IMR-90 (cell line): ENCODE results near the gene LRRC70. TPM values are rescaled to one million over a fixed set of nuclear protein-coding genes. Genes with fewer than 3 reads are reported as not detected.

Experiments used
- ATAC-seq: fragments of 200-7000 bp; cut with Tn5 transposase; 2 replicates; pipeline ENCODE4 v1.9.1; 2020; ENCODE audit warnings: low read depth, mild to moderate bottlenecking, moderate library complexity
- BruUV-seq: library from RNA; stranded (reverse); fragments of 400-500 nt; replicated peaks from 2 replicates; lab custom pipeline; 2021; lab: Mats Ljungman, UMichigan
- CTCF ChIA-PET: fragments of 300-600 bp; formaldehyde crosslinking; extraction: SDS; loops from one replicate; lab custom pipeline; 2021; ENCODE audit warnings: antibody characterized with exemption; lab: Yijun Ruan, JAX
- POLR2A ChIA-PET: fragments of 300-600 bp; sonication (Branson Sonifier 250); formaldehyde crosslinking; loops from one replicate; lab custom pipeline; 2022; ENCODE audit warnings: antibody characterized with exemption; ENCODE audit not compliant: unreplicated experiment; lab: Charles Lee
- DNase-seq: peaks from one replicate; pipeline ENCODE4 v3.0.0; 2013
- H2AFZ ChIP-seq: replicated peaks from 2 replicates; pipeline ENCODE3; 2013; ENCODE audit warnings: low read length, mild to moderate bottlenecking; ENCODE audit not compliant: poor library complexity
- H2AK5ac ChIP-seq: 2 replicates; pipeline ENCODE4 v1.6.1; 2013; ENCODE audit warnings: low read depth, low read length, inconsistent platforms
- H2AK9ac ChIP-seq: replicated peaks from 2 replicates; pipeline ENCODE3; 2013; ENCODE audit warnings: mild to moderate bottlenecking, low read depth, low read length, moderate library complexity; ENCODE audit not compliant: poor library complexity
- H2BK120ac ChIP-seq: 2 replicates; pipeline ENCODE4 v1.6.1; 2013; ENCODE audit warnings: low read depth, low read length, inconsistent platforms
- H2BK15ac ChIP-seq: 3 replicates; pipeline ENCODE4 v1.6.1; 2013; ENCODE audit warnings: low read depth, low read length, inconsistent platforms
- H2BK20ac ChIP-seq: 2 replicates; pipeline ENCODE4 v1.6.1; 2013; ENCODE audit warnings: low read depth, mild to moderate bottlenecking, inconsistent platforms, low read length, moderate library complexity
- H2BK5ac ChIP-seq: 2 replicates; pipeline ENCODE4 v1.6.1; 2013; ENCODE audit warnings: mild to moderate bottlenecking, low read depth, low read length, inconsistent platforms; ENCODE audit not compliant: poor library complexity, severe bottlenecking
- H3K14ac ChIP-seq: replicated peaks from 2 replicates; pipeline ENCODE4 v1.6.1; 2013; ENCODE audit warnings: low read depth, low read length, inconsistent platforms
- H3K18ac ChIP-seq: 2 replicates; pipeline ENCODE4 v1.6.1; 2013; ENCODE audit warnings: low read depth, low read length, control low read depth
- H3K23ac ChIP-seq: 2 replicates; pipeline ENCODE4 v1.6.1; 2013; ENCODE audit warnings: low read depth, low read length, inconsistent platforms
- H3K27ac ChIP-seq: 2 replicates; pipeline ENCODE4 v1.5.1; 2013; ENCODE audit warnings: mild to moderate bottlenecking, control low read depth, low read length; ENCODE audit not compliant: insufficient read depth
- H3K27me3 ChIP-seq: 2 replicates; pipeline ENCODE4 v1.6.1; 2013; ENCODE audit warnings: low read length; ENCODE audit not compliant: control insufficient read depth, insufficient read depth
- H3K36me3 ChIP-seq: 2 replicates; pipeline ENCODE4 v1.6.1; 2013; ENCODE audit warnings: low read length, mixed read lengths; ENCODE audit not compliant: control insufficient read depth, insufficient read depth
- H3K4ac ChIP-seq: 2 replicates; pipeline ENCODE4 v1.6.1; 2013; ENCODE audit warnings: low read depth, low read length, inconsistent platforms
- H3K4me1 ChIP-seq: 2 replicates; pipeline ENCODE4 v1.6.1; 2013; ENCODE audit warnings: low read length, mixed read lengths; ENCODE audit not compliant: control insufficient read depth, insufficient read depth
- H3K4me2 ChIP-seq: 2 replicates; pipeline ENCODE4 v1.6.1; 2013; ENCODE audit warnings: low read depth, mild to moderate bottlenecking, control low read depth, low read length, moderate library complexity
- H3K4me3 ChIP-seq: 2 replicates; pipeline ENCODE4 v1.5.1; 2013; ENCODE audit warnings: low read depth, mild to moderate bottlenecking, control low read depth, low read length, moderate library complexity; ENCODE audit not compliant: insufficient read depth
- H3K56ac ChIP-seq: 2 replicates; pipeline ENCODE4 v1.6.1; 2013; ENCODE audit warnings: low read length, inconsistent platforms; ENCODE audit not compliant: insufficient read depth; ENCODE audit errors: extremely low read depth
- H3K79me1 ChIP-seq, 2 experiments: 2 replicates each; pipeline ENCODE4 v1.6.1; 2013; ENCODE audit warnings: low read length in 2 of 2, inconsistent platforms in 1 of 2, low read depth in 1 of 2
- H3K9ac ChIP-seq: 2 replicates; pipeline ENCODE4 v1.6.1; 2013; ENCODE audit warnings: low read depth, low read length, control low read depth
- H3K9me1 ChIP-seq: 2 replicates; pipeline ENCODE4 v1.6.1; 2013; ENCODE audit warnings: low read length, inconsistent platforms; ENCODE audit not compliant: insufficient read depth
- H3K9me3 ChIP-seq: 2 replicates; pipeline ENCODE4 v1.6.1; 2013; ENCODE audit warnings: low read length; ENCODE audit not compliant: control insufficient read depth, insufficient read depth
- H4K20me1 ChIP-seq: 2 replicates; pipeline ENCODE4 v1.6.1; 2013; ENCODE audit warnings: low read length, inconsistent platforms; ENCODE audit not compliant: insufficient read depth
- H4K5ac ChIP-seq: 2 replicates; pipeline ENCODE4 v1.6.1; 2013; ENCODE audit warnings: mild to moderate bottlenecking, low read depth, low read length, control low read depth
- H4K8ac ChIP-seq, 2 experiments: 2 replicates each; pipeline ENCODE4 v1.6.1; 2013; ENCODE audit warnings: low read depth in 2 of 2, low read length in 2 of 2, control low read depth in 1 of 2, inconsistent platforms in 1 of 2
- H4K91ac ChIP-seq: 2 replicates; pipeline ENCODE4 v1.6.1; 2013; ENCODE audit warnings: low read depth, low read length, inconsistent platforms; ENCODE audit not compliant: insufficient read depth
- CEBPB ChIP-seq: IDR thresholded peaks from 2 replicates; pipeline ENCODE4 v1.6.1; 2012; ENCODE audit warnings: low read depth, low read length, improper control_type of control experiment
- FOS ChIP-seq: fragments of 150-350 bp; IDR thresholded peaks from 2 replicates; pipeline ENCODE4 v1.6.1; 2016; ENCODE audit warnings: low read depth, low read length
- MXI1 ChIP-seq: IDR thresholded peaks from 2 replicates; pipeline ENCODE4 v1.6.1; 2012; ENCODE audit warnings: low read depth, mild to moderate bottlenecking, low read length, moderate library complexity, borderline replicate concordance
- WGBS, 2 experiments: methylation state at CpG; one replicate each; pipeline versions ENCODE4 v1.1.5 to v1.1.7; 2013; ENCODE audit warnings: missing lambda C conversion rate in 2 of 2; ENCODE audit not compliant: insufficient read length in 1 of 2; ENCODE audit errors: extremely low coverage in 2 of 2; 5-methylcytosine and 5-hydroxymethylcytosine counted together
- dilution Hi-C: fragments of 300-500 bp; cut with HindIII; formaldehyde crosslinking; loops from one replicate; pipeline ENCODE4 v1.14.3; 2018; ENCODE audit warnings: low sequenced_read_pairs; ENCODE audit not compliant: unreplicated experiment
- in situ Hi-C: fragments of 300-500 bp; cut with MboI; formaldehyde crosslinking; loops from 3 replicates; pipeline ENCODE4 v1.14.3; 2019; ENCODE audit warnings: low sequenced_read_pairs, inconsistent platforms, mixed read lengths
- intact Hi-C: fragments of 100-400 bp; cut with micrococcal nuclease; formaldehyde crosslinking; loops from 2 replicates; pipeline ENCODE4 v1.10.0; 2022
- polyA plus RNA-seq, 3 experiments: library from polyadenylated mRNA; depleted of rRNA; stranded (reverse); fragments of >200 nt; gene quantifications; 2 replicates each; pipeline ENCODE4 v1.2.3, GENCODE V29; 2012; ENCODE audit warnings: low replicate concordance in 1 of 3
- total RNA-seq: library from RNA; depleted of rRNA; stranded (reverse); fragments of >200 nt; gene quantifications from 2 replicates; pipeline ENCODE4 v1.2.3, GENCODE V29; 2012

Gene LRRC70
- total and polyA plus RNA-seq, 2 of the 4 experiments (the other 2 are of a cell fraction): 0.19 to 0.36 TPM

DNA sequence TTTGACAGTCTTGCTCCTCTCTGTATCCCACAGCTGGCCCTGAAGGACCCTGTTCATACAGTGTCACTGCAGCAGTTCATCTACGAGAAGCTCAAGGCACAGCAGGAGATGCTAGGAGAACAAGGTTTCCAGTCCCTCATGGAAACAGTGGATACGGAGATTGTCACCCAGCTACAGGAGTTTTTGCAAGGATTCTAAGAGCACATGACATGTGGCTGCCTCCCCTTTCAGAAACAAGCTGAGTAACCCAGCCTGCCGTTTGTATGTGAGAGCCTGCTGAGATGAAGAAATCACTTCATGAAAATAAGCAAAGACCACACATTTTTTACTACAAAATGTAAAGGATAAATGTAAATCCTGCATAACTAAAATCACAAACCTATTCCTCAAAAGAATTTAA lies 48.5 kb downstream of the LRRC70 start:
- Histone ChIP-seq H3K27ac (no peak overlapping the region), H4K5ac (no peak overlapping the region), H2BK20ac (no peak overlapping the region), H3K9me3 (no peaks in the 10 kb centered on the region), H3K18ac (no peak overlapping the region), H2BK15ac (no peak overlapping the region), H2AK5ac (no peak overlapping the region), H2BK5ac (no peak overlapping the region), H3K79me1 (no peaks in the 10 kb centered on the region), H3K4me1 (no peaks in the 10 kb centered on the region), H3K4me3 (no peak overlapping the region), H2AFZ (no peak overlapping the region), H3K23ac (no peak overlapping the region), H2BK120ac (no peak overlapping the region), H3K9ac (no peak overlapping the region), H4K20me1 (no peaks in the 10 kb centered on the region), H3K27me3 (no peaks in the 10 kb centered on the region), H3K9me1 (no peaks in the 10 kb centered on the region), H3K14ac (no peak overlapping the region), H3K4ac (no peak overlapping the region), H3K4me2 (no peak overlapping the region), H3K56ac (no peak overlapping the region), H4K91ac (no peak overlapping the region), H3K36me3 (0 out of 2 replicates have a peak, but pooled peaks cover 2% of the 10 kb centered on the region), H4K8ac (no peak overlapping the region), H2AK9ac (no peak overlapping the region)
- no peak for ATAC-seq
- BruUV-seq: no TSS peak
- dilution Hi-C loops: no loop called here
- CTCF ChIA-PET: no interaction called here
- WGBS, 2 experiments: no CpG with 5 or more reads among the region's 3 CpGs
- no peak for DNase-seq
- in situ Hi-C loops: no loop called here
- TF ChIP-seq CEBPB (no peak), MXI1 (no peak), FOS (no peak)
- POLR2A ChIA-PET: no interaction called here
- intact Hi-C loops: loop anchor here (10.0 kb wide), 1 partner anchor 162 kb away; no protein-coding TSS in a partner anchor
